ENCODE results near the gene DCHS1.

- TF ChIP-seq CTCF (IDR thresholded peaks at IDR 0.05 in 2 of 3, conservative IDR thresholded peaks at IDR 0.05 in 1 of 3; ENCODE audit: insufficient read depth in 2 of 3, low read depth in 1 of 3, low read length in 3 of 3), result no peak
- TF ChIP-seq GTF3C2 (IDR thresholded peaks at IDR 0.05; ENCODE audit: borderline replicate concordance, extremely low read depth, insufficient read length), result no peak
- TF ChIP-seq RNF2 (IDR thresholded peaks at IDR 0.05), result no peak
- TF ChIP-seq TCF7L2 (IDR thresholded peaks at IDR 0.05; ENCODE audit: low read depth, low read length), result no peak
- TF ChIP-seq RFX5 (IDR thresholded peaks at IDR 0.05; ENCODE audit: low read depth, low read length), result no peak
- no peak for TF ChIP-seq MEF2A (IDR thresholded peaks at IDR 0.05; ENCODE audit: control insufficient read depth, low read depth, low read length)
- TF ChIP-seq JUN (IDR thresholded peaks at IDR 0.05; ENCODE audit: borderline replicate concordance, low read depth, low read length), result no peak
- no peak for TF ChIP-seq JUN (CRISPR knock-in tag; IDR thresholded peaks at IDR 0.05; ENCODE audit: borderline replicate concordance)
- no peak for TF ChIP-seq SMC3 (conservative IDR thresholded peaks at IDR 0.05; ENCODE audit: insufficient read depth, low read depth, low read length)
- TF ChIP-seq ESRRA (IDR thresholded peaks at IDR 0.05; ENCODE audit: borderline replicate concordance, low read depth), result no peak
- TF ChIP-seq TAF1 (IDR thresholded peaks at IDR 0.05; ENCODE audit: control insufficient read depth, extremely low read depth, insufficient read depth, low read length, severe bottlenecking), result no peak
- TF ChIP-seq HIVEP1 (CRISPR knock-in tag; IDR thresholded peaks at IDR 0.05), result no peak
- TF ChIP-seq NFE2L1 (tag; IDR thresholded peaks at IDR 0.05; ENCODE audit: borderline replicate concordance, low read depth), result no peak
These were observed 26.1 kb downstream of the DCHS1 start for GRCh38 chr11:6629573-6629891.

Measured in K562 (cell line).